ENCODE data around the gene SPSB3.

SPSB3 gene

DNA sequence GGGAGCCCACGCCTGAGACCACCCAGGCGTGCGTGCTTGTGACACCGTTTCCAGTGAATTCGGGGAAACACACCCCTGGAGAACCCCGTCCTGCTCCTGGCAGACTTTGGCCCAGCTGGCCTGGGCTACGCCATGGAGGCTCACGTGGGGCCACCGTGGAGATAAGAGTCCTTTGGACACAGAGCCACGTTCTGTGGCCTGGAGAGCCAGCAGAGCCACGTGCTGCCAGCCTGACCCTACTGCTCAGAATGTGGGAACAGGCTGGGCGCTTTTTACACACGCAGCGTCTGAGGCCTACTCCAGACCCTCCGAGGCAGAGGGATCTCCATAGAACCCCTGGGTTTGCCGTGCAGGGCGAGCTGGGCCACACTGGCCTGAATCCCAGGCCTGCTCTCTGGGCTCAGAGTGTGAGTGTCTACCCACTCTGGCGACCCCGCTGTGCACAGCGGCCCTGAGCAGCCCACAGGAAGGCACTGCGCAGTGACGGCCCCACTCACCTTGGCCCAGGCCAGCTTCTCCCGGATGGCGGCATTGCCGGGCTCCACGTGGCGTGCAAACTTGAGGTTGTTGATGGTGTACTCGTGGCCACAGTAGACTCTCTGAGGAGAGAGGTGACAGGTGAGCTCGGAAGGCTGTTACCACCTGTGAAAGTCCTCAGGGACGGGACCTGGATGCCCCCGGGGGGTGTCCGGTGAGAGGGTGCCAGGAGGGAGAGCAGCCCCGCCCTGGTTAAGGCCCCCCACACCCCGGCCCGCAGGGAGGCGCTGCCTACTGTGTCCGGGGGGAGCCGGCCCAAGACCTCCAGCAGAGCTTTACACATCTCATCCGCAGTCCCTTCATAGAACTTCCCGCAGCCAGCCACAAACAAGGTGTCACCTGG, 34.3 kb upstream of the SPSB3 start:
- no peak for DNase-seq (ENCODE audit: low read depth)
- in situ Hi-C loops (cut with HindIII; ENCODE audit: low sequenced_read_pairs), result no loop called here
- H3K4me3 ChIP-seq (ENCODE audit: low read depth, low read length), result no peak overlapping the region
- no peak for TF ChIP-seq CTCF (IDR thresholded peaks at IDR 0.05; ENCODE audit: low read depth, low read length, missing control alignments)

GRCh38 chr16:1815461-1815860, 33.1 kb upstream of the SPSB3 start:
- no peak overlapping the region for H3K4me3 ChIP-seq (ENCODE audit: low read depth, low read length)
- DNase-seq (ENCODE audit: low read depth), result no peak
- in situ Hi-C loops (cut with HindIII; ENCODE audit: low sequenced_read_pairs), result no loop called here
- no peak for TF ChIP-seq CTCF (IDR thresholded peaks at IDR 0.05; ENCODE audit: low read depth, low read length, missing control alignments)

DNA sequence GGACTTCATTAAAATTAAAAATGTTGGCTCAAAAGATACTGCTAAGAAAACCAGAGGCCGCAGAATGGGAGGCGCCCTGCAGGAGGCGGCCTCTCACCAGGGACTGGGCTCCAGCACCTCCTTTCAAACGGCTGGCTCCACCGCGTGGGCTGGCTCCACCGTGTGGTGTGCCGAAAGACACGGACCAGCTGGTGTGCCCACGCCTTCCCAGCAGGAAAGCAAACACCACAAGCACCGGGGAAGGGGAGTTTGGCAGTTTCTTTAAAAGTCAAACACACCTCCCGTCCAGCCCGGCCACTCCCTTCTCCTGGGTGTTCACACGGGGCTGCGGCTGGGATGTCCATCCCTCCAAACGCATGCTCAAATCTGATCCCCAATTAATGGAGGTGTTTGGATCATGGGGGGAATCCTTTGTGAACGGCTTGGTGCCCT, 30.4 kb upstream of the SPSB3 start:
- in situ Hi-C loops (cut with HindIII; ENCODE audit: low sequenced_read_pairs), result no loop called here
- DNase-seq (ENCODE audit: low read depth), result peak; percentile 16
- H3K4me3 ChIP-seq (ENCODE audit: low read depth, low read length), result no peak overlapping the region
- peak; percentile 50 for TF ChIP-seq CTCF (IDR thresholded peaks at IDR 0.05; ENCODE audit: low read depth, low read length, missing control alignments)

DNA sequence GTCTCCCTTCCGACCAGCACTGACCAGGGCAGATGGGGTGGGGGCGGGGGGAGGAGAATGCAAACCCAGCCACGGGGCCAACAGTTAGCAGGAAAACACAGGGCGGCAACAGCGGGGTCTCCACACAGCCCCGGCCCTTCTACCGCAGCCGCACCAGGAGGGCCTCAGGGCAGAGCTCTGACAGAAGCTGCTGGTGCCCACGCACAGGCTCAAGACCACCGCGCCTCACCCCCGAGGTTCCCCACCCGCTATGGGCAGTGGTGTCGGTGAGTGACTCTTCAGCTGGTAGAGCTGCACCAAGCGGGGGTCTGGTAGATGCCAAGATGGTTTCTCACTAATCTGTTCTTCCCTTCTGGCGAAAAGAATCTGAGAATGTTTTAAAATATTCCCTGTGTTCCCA, 28.2 kb upstream of the SPSB3 start:
- TF ChIP-seq CTCF (IDR thresholded peaks at IDR 0.05; ENCODE audit: low read depth, low read length, missing control alignments), result no peak
- no peak overlapping the region for H3K4me3 ChIP-seq (ENCODE audit: low read depth, low read length)
- no peak for DNase-seq (ENCODE audit: low read depth)
- in situ Hi-C loops (cut with HindIII; ENCODE audit: low sequenced_read_pairs), result no loop called here

- in situ Hi-C loops (cut with HindIII; ENCODE audit: low sequenced_read_pairs), result no loop called here
- no peak for TF ChIP-seq CTCF (IDR thresholded peaks at IDR 0.05; ENCODE audit: low read depth, low read length, missing control alignments)
- H3K4me3 ChIP-seq (ENCODE audit: low read depth, low read length), result no peak overlapping the region
- DNase-seq (ENCODE audit: low read depth), result no peak
Observed at GRCh38 chr16:1810106-1810505, 27.7 kb upstream of the SPSB3 start.

GRCh38 chr16:1809281-1809801, 27.0 kb upstream of the SPSB3 start:
- in situ Hi-C loops (cut with HindIII; ENCODE audit: low sequenced_read_pairs), result no loop called here
- no peak overlapping the region for H3K4me3 ChIP-seq (ENCODE audit: low read depth, low read length)
- no peak for DNase-seq (ENCODE audit: low read depth)
- TF ChIP-seq CTCF (IDR thresholded peaks at IDR 0.05; ENCODE audit: low read depth, low read length, missing control alignments), result no peak

Measured in astrocyte of the cerebellum (primary cell).